Esophagus (tissue), 2 donors: ENCODE data around the gene HSD17B7. TPM values are rescaled to one million over a fixed set of nuclear protein-coding genes. Genes with fewer than 3 reads are reported as not detected.
"Not testable (repeated sequence)": the region's sequence is repeated elsewhere in the genome, so short reads cannot be mapped to it uniquely, and the experiment has no call there.

Experiments
- H3K27ac ChIP-seq, 2 donors: one replicate each; pipeline ENCODE4 v1.5.1; 2013; ENCODE audit warnings: low read depth in 2 of 2, mild to moderate bottlenecking in 2 of 2, inconsistent platforms in 1 of 2, low read length in 1 of 2, moderate library complexity in 1 of 2
- H3K27me3 ChIP-seq, 2 donors: one replicate each; pipeline ENCODE4 v1.6.1; 2013; ENCODE audit warnings: low read length in 2 of 2, control low read depth in 1 of 2, mild to moderate bottlenecking in 1 of 2; ENCODE audit not compliant: insufficient read depth in 2 of 2, control insufficient read depth in 1 of 2
- H3K36me3 ChIP-seq, 2 donors: one replicate each; pipeline ENCODE4 v1.6.1; 2013; ENCODE audit warnings: low read length in 1 of 2; ENCODE audit not compliant: control insufficient read depth in 2 of 2, insufficient read depth in 2 of 2
- H3K4me1 ChIP-seq, 2 donors: one replicate each; pipeline ENCODE4 v1.6.1; 2013; ENCODE audit warnings: low read length in 1 of 2; ENCODE audit not compliant: control insufficient read depth in 2 of 2, insufficient read depth in 2 of 2
- H3K4me3 ChIP-seq, 2 donors: one replicate each; pipeline ENCODE4 v1.5.1; 2013; ENCODE audit warnings: low read length in 2 of 2, mild to moderate bottlenecking in 2 of 2, low read depth in 1 of 2, moderate library complexity in 1 of 2
- H3K9me3 ChIP-seq, 2 donors: one replicate each; pipeline ENCODE4 v1.6.1; 2013; ENCODE audit warnings: mild to moderate bottlenecking in 2 of 2, low read depth in 1 of 2, low read length in 1 of 2, moderate library complexity in 1 of 2; ENCODE audit not compliant: control insufficient read depth in 2 of 2, insufficient read depth in 1 of 2
- WGBS, 2 donors: extraction: QIAGEN DNeasy Blood & Tissue Kit; methylation state at CpG; one replicate each; pipeline ENCODE4 v1.1.7; 2013; 5-methylcytosine and 5-hydroxymethylcytosine counted together
- polyA plus RNA-seq, 2 donors: library from polyadenylated mRNA; stranded (reverse); fragments of 200-250 nt; gene quantifications; one replicate each; pipeline ENCODE4 v1.2.3, GENCODE V29; 2013
- donor health status: healthy with polysubstance abuse.
- donor health status: Bipolar disorder and iron deficiency.

The HSD17B7 gene
- polyA plus RNA-seq, 2 donors: 12.4 to 14.2 TPM

GRCh38 chr1:162799995-162800830 is 9.7 kb downstream of the HSD17B7 start:
- 41 to 47% methylated on average over 6 of the region's 6 CpGs for WGBS, 2 donors
- H3K27me3 ChIP-seq, H3K4me3 ChIP-seq, H3K36me3 ChIP-seq, H3K4me1 ChIP-seq, H3K9me3 ChIP-seq, H3K27ac ChIP-seq: not testable (repeated sequence)

DNA sequence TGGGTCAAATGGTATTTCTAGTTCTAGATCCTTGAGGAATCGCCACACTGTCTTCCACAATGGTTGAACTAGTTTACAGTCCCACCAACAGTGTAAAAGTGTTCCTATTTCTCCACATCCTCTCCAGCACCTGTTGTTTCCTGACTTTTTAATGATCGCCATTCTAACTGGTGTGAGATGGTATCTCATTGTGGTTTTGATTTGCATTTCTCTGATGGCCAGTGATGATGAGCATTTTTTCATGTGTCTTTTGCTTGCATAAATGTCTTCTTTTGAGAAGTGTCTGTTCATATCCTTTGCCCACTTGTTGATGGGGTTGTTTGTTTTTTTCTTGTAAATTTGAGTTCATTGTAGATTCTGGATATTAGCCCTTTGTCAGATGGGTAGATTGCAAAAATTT is 17.0 kb downstream of the HSD17B7 start:
- not testable (repeated sequence) for H3K4me3 ChIP-seq, H3K4me1 ChIP-seq, H3K9me3 ChIP-seq, H3K27me3 ChIP-seq, H3K36me3 ChIP-seq, H3K27ac ChIP-seq
- WGBS, 2 donors: no CpG with 5 or more reads among the region's 2 CpGs

GRCh38 chr1:162812357-162812756 is 21.9 kb downstream of the HSD17B7 start:
- H3K27me3 ChIP-seq, H3K9me3 ChIP-seq, H3K27ac ChIP-seq, H3K4me3 ChIP-seq, H3K4me1 ChIP-seq, H3K36me3 ChIP-seq: not testable (repeated sequence)
- 96 to 100% methylated on average over 2 of the region's 2 CpGs for WGBS, 2 donors

GRCh38 chr1:162818136-162818535 is 27.6 kb downstream of the HSD17B7 start:
- H3K36me3 ChIP-seq, H3K4me1 ChIP-seq, H3K4me3 ChIP-seq, H3K27me3 ChIP-seq, H3K27ac ChIP-seq, H3K9me3 ChIP-seq: not testable (repeated sequence)
- 84 to 90% methylated on average over 2 of the region's 2 CpGs for WGBS, 2 donors

DNA sequence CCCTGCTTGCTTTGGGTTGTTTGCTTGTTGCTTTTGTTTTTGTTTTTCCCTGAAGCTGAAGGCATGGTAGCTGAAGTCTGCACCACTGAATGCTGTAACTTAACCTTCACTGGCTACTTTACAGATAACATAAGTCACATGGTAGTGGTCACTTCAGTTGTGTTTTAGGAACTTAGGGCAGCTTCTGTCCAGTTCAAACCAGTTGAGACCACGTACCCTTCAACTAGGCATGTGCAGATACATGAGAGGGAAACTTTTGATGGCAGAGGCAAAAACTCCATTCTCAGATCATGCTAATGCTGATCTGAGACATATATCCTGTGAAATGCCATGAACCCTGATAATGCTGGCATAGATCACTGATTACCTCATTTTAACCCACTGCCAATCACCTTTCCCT is 28.2 kb downstream of the HSD17B7 start:
- not testable (repeated sequence) for H3K9me3 ChIP-seq, H3K4me3 ChIP-seq, H3K4me1 ChIP-seq, H3K36me3 ChIP-seq, H3K27me3 ChIP-seq, H3K27ac ChIP-seq
- WGBS, 2 donors: 94 to 100% methylated on average over 1 of the region's 1 CpG

DNA sequence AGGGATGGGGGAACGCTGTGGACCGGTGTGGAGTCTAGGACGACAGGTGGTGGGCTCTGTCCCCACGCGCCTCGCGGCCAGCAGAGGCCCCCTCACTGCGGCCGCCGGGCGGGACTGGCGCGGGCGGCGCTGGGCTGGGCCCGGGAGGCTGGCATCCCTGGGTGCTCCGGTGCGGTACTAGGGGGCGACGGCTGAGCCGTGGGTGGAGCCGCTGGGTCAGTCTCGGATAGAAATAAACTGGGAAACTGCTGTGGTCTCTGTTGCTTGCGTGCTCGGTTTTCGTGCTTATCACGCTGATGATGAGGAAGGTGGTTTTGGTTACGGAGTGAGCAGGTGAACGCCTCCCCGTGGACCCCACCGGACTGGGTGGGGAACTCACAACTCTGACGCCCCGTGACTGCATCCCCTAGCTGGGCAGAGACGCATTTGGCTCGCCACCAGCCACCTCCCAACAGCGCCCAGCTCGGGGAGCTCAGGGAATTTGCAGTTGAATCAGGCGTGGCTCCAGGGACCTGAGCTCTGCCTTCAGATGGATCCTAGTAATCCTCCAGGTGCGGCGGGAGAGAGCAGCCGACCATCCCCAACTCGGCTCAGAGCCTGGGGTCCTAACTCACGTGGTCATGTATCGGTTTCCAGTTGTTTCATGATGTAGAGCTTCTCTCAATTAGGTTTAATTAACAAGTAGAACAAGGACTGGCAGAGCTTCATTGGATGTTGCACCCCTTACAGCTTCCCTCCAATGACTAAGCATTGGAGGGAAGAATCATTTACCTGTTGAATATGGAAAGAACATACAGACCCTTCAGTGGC is 32.1 kb downstream of the HSD17B7 start:
- Histone ChIP-seq H3K4me3 (peak overlapping the region; percentile 28 to 49), H3K36me3 (no peaks in the 10 kb centered on the region), H3K27me3 (no peaks in the 10 kb centered on the region), H3K27ac (no peak overlapping the region), H3K9me3 (no peaks in the 10 kb centered on the region), H3K4me1 (peaks cover 6% of the 10 kb centered on the region in 2 donors)
- 5 to 6% methylated on average over 44 of the region's 44 CpGs for WGBS, 2 donors

DNA sequence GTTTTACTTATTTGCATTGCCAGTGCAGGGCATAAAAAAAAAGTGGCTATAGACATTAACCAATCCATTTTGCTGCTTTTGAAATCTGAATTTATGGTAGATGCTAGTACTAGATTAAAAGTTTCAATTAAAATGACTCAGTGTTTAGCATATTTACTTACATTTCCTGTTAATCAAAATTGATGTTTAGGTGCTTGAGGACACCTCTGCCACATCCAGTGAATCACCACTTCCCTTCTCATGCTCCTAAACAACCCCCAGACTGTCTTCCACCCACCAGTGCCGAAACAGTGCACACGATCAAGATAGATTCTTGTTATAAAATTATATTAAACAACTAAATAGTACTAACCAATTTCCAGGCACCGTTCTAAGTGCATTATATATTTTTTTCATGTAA is 32.7 kb downstream of the HSD17B7 start:
- 82 to 87% methylated on average over 3 of the region's 3 CpGs for WGBS, 2 donors

DNA sequence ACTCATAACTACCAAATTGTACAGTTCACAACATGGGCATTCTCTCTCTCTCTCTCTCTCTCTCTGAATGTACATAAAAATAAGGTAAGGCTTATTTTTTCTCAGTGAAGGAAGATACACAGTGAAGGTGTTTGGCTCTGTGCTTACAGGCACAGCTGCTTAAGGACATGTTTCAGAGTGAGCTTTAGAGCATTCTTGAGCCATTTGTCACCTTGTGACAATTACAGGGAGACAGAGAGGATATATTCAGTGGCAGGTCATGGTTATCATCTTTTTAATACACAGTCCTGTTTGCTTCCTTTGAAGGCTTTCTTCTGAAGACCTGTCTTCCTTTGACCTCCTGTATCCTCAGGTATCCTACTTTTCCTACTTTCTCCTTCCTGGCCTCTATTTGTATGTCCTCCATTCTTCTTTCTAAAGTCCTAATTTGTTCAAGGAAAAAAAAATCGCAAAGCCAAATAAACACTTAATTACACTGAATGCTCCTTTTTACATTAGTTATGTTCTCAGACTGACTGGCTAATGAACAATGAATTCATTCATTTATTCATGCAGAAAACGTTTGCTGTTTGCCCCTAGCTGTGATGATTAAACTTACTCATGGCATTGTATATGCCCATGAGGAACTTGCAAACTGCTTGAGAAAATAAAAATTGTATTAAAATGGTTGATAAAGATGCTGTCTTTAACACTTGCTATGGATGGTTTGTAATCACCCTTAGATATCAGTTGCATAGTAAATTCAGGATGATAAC is 33.4 kb downstream of the HSD17B7 start:
- H3K4me1 ChIP-seq: peaks cover 6% of the 10 kb centered on the region in 2 donors
- no peaks in the 10 kb centered on the region for H3K36me3 ChIP-seq
- no peak overlapping the region for H3K27ac ChIP-seq
- H3K9me3 ChIP-seq: no peaks in the 10 kb centered on the region
- H3K4me3 ChIP-seq: no peak overlapping the region
- WGBS, 2 donors: 59 to 60% methylated on average over 2 of the region's 2 CpGs
- no peaks in the 10 kb centered on the region for H3K27me3 ChIP-seq

More for the DNA sequence above, 32.7 kb downstream of the HSD17B7 start:
- H3K36me3 ChIP-seq: no peaks in the 10 kb centered on the region
- H3K4me1 ChIP-seq: peaks cover 6% of the 10 kb centered on the region in 2 donors
- H3K27me3 ChIP-seq: no peaks in the 10 kb centered on the region
- H3K9me3 ChIP-seq: no peaks in the 10 kb centered on the region
- H3K4me3 ChIP-seq: no peak overlapping the region
- no peak overlapping the region for H3K27ac ChIP-seq

GRCh38 chr1:162829268-162829667 is 38.8 kb downstream of the HSD17B7 start:
- H3K27ac ChIP-seq: no peak overlapping the region
- no peaks in the 10 kb centered on the region for H3K27me3 ChIP-seq
- H3K9me3 ChIP-seq: no peaks in the 10 kb centered on the region
- no peaks in the 10 kb centered on the region for H3K4me1 ChIP-seq
- 96 to 98% methylated on average over 1 of the region's 1 CpG for WGBS, 2 donors
- no peak overlapping the region for H3K4me3 ChIP-seq
- H3K36me3 ChIP-seq: no peaks in the 10 kb centered on the region
